Upper lobe of left lung (tissue), 6 donors: Measurements from ENCODE around the gene KLHDC1. TPM values are rescaled to one million over a fixed set of nuclear protein-coding genes. Genes with fewer than 3 reads are reported as not detected.
"Not testable (repeated sequence)": the region's sequence is repeated elsewhere in the genome, so short reads cannot be mapped to it uniquely, and the experiment has no call there.

Experiments used
- ATAC-seq, 2 donors: fragments of 200-7000 bp; cut with Tn5 transposase; one replicate each; pipeline ENCODE4 v1.9.1; 2022; ENCODE audit warnings: mild to moderate bottlenecking in 2 of 2, moderate library complexity in 2 of 2; ENCODE audit not compliant: low FRiP score in 2 of 2
- DNase-seq, 2 donors: peaks; one replicate each; pipeline ENCODE4 v3.0.0-alpha.2; 2019 to 2020
- H3K27ac ChIP-seq, 4 donors: fragments of 200-600 bp; sonication (generic); one replicate each; pipeline ENCODE4 v1.5.1; 2016 to 2019
- H3K27me3 ChIP-seq, 4 donors: fragments of 200-600 bp; sonication (generic); one replicate each; pipeline ENCODE4 v1.5.1; 2017 to 2019
- H3K36me3 ChIP-seq, 4 donors: fragments of 200-600 bp; sonication (generic); one replicate each; pipeline ENCODE4 v1.5.1; 2016 to 2019
- H3K4me1 ChIP-seq, 4 donors: fragments of 200-600 bp; sonication (generic); one replicate each; pipeline ENCODE4 v1.5.1; 2018 to 2019
- H3K4me3 ChIP-seq, 4 donors: fragments of 200-600 bp; sonication (generic); one replicate each; pipeline ENCODE4 v1.5.1; 2017 to 2019; ENCODE audit warnings: mild to moderate bottlenecking in 2 of 4, moderate library complexity in 1 of 4
- H3K9me3 ChIP-seq, 4 donors: fragments of 200-600 bp; sonication (generic); one replicate each; pipeline ENCODE4 v1.5.1; 2018 to 2019
- EP300 ChIP-seq, 4 donors: sonication (generic); formaldehyde crosslinking; IDR thresholded peaks; one replicate each; pipeline ENCODE4 v1.5.1; 2017; ENCODE audit warnings: antibody characterized with exemption in 4 of 4, control low read depth in 2 of 4
- POLR2A ChIP-seq, 4 donors: fragments of 450-650 bp; IDR thresholded peaks; one replicate each; pipeline ENCODE4 v1.5.1; 2016 to 2017; ENCODE audit warnings: antibody characterized with exemption in 4 of 4, mild to moderate bottlenecking in 2 of 4
- POLR2AphosphoS5 ChIP-seq, 2 donors: sonication (generic); formaldehyde crosslinking; IDR thresholded peaks; one replicate each; pipeline ENCODE4 v1.5.1; 2017; ENCODE audit warnings: antibody characterized with exemption in 2 of 2
- WGBS, 2 donors: methylation state at CpG; one replicate each; pipeline ENCODE4 v1.1.5; 2017 to 2018; 5-methylcytosine and 5-hydroxymethylcytosine counted together
- total RNA-seq, 6 donors: library from RNA; depleted of rRNA in 4 of 6; stranded (reverse); fragments of >200 nt in 4 of 6; gene quantifications; one replicate each; pipeline versions ENCODE4 v1.1.0 to v1.2.1, GENCODE V29; 2016 to 2021
- TF ChIP-seq, protein P1 (sequence below), 6 experiments: fragments of 450-650 bp in 4 of 6; fragments of 200-600 bp in 2 of 6; sonication (generic) in 2 of 6; IDR thresholded peaks; one replicate each; pipeline ENCODE4 v1.5.1; 2016 to 2019; ENCODE audit warnings: antibody characterized with exemption in 6 of 6
- donor health status: DM: no; HTN: no; CAD: no; lungs with moderate emphysema.
- donor health status: DM: no; HTN: yes; CAD: no; lungs with severe emphysema.

KLHDC1 gene, protein sequence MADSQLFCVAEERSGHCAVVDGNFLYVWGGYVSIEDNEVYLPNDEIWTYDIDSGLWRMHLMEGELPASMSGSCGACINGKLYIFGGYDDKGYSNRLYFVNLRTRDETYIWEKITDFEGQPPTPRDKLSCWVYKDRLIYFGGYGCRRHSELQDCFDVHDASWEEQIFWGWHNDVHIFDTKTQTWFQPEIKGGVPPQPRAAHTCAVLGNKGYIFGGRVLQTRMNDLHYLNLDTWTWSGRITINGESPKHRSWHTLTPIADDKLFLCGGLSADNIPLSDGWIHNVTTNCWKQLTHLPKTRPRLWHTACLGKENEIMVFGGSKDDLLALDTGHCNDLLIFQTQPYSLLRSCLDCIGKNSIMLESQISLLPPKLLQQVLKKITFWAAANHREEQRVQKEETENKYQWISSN
- total RNA-seq, result 10 to 100 TPM in 1 of 6 donors, 1 to 10 TPM in 5; 4.6 to 11.1 (median 5.3) TPM

DNA sequence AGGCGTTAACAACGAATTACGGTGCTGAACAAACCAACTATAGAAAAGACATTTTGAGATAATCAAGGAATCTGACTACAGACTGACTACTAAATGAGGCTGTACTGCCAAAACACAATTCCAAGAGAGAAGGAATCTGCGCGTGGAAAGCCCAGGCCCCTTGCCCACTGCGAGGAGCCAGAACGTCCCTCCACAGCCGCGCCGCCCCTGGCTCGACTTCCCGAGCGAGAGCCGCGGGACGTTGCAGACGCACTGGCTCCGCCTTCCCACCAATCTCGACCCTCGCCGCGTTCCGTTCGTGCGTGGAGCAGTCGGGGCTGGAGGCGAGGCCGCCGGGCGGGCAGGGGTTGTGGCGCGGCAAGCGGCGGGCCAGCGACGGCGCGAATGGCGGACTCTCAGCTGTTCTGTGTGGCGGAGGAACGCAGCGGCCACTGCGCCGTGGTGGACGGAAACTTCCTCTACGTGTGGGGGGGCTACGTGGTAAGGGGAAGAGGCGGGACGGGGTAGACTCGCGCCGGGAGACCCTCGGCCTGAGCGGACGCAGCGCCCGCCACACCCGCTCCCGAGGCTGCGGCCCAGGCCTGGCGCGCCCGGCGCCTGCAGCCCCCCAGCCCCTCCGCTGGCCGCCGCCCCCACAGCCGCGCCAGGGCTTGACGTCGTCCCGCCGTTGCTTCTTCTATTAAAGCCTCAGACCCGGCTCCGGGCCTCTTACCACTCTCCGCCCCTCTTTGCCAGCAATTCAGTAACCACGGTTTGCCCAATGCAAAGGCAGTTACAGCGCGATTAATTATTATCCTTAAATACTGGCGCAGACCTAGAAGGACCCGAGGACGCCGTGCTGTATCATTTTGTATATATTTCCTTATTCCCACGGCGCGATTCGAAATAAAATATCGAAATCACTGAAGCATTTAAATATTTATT, at the start of gene KLHDC1:
Gene KLHDC1, plus strand, starts transcription at position 310 of the 924 bp plus-strand sequence. Its CDS starts 75 bp downstream, at position 385.
- 1% methylated on average over 33 to 48 of the region's 88 CpGs for WGBS, 2 donors
- peak; percentile 91 to 95 for ATAC-seq
- H3K27ac ChIP-seq, result peak within 1 kb of the TSS; percentile 91 to 98 (median 96)

DNA sequence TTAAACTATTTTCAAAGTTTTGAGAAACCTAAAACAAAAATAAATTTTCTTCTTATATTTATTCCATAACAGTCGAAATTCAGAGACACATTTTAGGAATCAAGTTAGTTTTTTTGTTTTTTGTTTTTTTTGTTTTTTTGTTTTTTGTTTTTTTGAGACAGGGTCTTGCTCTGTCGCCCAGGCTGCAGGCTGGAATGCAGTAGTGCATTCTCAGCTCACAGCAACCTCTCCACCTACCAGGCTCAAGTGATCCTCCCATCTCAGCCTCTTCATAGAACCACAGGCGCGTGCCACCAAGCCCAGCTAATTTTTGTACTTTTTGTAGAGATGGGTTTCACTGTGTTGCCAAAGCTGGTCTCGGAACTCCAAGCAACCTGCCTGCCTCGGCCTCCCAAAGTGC, 39.4 kb upstream of the KLHDC1 start:
- DNase-seq (no peak), ATAC-seq (no peak)
- 98% methylated on average over 6 of the region's 6 CpGs for WGBS, 2 donors
- H3K27me3 ChIP-seq, result no peaks in the 10 kb centered on the region
- H3K27ac ChIP-seq, result no peak overlapping the region
- no peaks in the 10 kb centered on the region for H3K9me3 ChIP-seq
- no peaks in the 10 kb centered on the region for H3K4me1 ChIP-seq
- no peaks in the 10 kb centered on the region for H3K36me3 ChIP-seq
- H3K4me3 ChIP-seq, result no peak overlapping the region
- no peak for TF ChIP-seq EP300 (IDR thresholded peaks at IDR 0.05)
- TF ChIP-seq POLR2A (IDR thresholded peaks at IDR 0.05), result no peak
- no peak for TF ChIP-seq POLR2AphosphoS5 (IDR thresholded peaks at IDR 0.05)
- TF ChIP-seq, protein P1, sequence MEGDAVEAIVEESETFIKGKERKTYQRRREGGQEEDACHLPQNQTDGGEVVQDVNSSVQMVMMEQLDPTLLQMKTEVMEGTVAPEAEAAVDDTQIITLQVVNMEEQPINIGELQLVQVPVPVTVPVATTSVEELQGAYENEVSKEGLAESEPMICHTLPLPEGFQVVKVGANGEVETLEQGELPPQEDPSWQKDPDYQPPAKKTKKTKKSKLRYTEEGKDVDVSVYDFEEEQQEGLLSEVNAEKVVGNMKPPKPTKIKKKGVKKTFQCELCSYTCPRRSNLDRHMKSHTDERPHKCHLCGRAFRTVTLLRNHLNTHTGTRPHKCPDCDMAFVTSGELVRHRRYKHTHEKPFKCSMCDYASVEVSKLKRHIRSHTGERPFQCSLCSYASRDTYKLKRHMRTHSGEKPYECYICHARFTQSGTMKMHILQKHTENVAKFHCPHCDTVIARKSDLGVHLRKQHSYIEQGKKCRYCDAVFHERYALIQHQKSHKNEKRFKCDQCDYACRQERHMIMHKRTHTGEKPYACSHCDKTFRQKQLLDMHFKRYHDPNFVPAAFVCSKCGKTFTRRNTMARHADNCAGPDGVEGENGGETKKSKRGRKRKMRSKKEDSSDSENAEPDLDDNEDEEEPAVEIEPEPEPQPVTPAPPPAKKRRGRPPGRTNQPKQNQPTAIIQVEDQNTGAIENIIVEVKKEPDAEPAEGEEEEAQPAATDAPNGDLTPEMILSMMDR (IDR thresholded peaks at IDR 0.05), result no peak

More for the DNA sequence above, at the start of gene KLHDC1:
- peaks cover 6 to 25% (median 14%) of the 10 kb centered on the region in 4 donors for H3K4me1 ChIP-seq
- H3K9me3 ChIP-seq, result no peaks in the 10 kb centered on the region
- no peaks in the 10 kb centered on the region for H3K27me3 ChIP-seq
- peak within 1 kb of the TSS; percentile 46 to 80 (median 77) for H3K4me3 ChIP-seq
- TF ChIP-seq POLR2AphosphoS5 (IDR thresholded peaks at IDR 0.05) (peak; percentile 98), EP300 (IDR thresholded peaks at IDR 0.05) (peak in 1 of 4 donors; percentile 24), POLR2A (IDR thresholded peaks at IDR 0.05) (peak; percentile 75 to 98 (median 88))
- TF ChIP-seq, protein P1 (IDR thresholded peaks at IDR 0.05), result peak in 1 of 6 experiments; percentile 26
- no peaks in the 10 kb centered on the region for H3K36me3 ChIP-seq
- DNase-seq, result peak; percentile 86 to 96

DNA sequence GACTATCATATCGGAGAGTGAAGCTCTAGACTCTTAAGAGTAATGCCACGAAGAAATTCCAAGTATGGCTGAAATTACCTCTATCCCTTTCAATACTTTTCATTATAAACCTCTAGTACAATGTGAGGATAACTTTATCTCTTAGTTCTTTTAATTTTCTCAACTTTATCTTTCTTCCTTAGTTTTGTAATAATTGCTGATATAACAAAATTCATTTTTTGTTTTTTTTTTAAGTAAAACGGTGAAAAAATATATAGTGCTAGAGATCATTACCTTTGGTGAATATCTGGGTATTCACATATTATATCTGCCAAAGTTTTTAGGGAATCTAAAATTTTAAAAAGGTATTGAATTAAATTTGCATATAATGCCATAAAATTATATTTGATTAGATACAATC, 38.4 kb upstream of the KLHDC1 start:
- no peak for DNase-seq
- Histone ChIP-seq H3K9me3 (no peaks in the 10 kb centered on the region), H3K4me3 (no peak overlapping the region), H3K36me3 (no peaks in the 10 kb centered on the region), H3K4me1 (no peaks in the 10 kb centered on the region), H3K27ac (no peak overlapping the region), H3K27me3 (no peaks in the 10 kb centered on the region)
- no peak for TF ChIP-seq POLR2AphosphoS5 (IDR thresholded peaks at IDR 0.05)
- TF ChIP-seq, protein P1 (IDR thresholded peaks at IDR 0.05), result no peak
- TF ChIP-seq POLR2A (IDR thresholded peaks at IDR 0.05), result no peak
- no peak for TF ChIP-seq EP300 (IDR thresholded peaks at IDR 0.05)
- 94 to 97% methylated on average over 3 of the region's 3 CpGs for WGBS, 2 donors
- ATAC-seq, result no peak

DNA sequence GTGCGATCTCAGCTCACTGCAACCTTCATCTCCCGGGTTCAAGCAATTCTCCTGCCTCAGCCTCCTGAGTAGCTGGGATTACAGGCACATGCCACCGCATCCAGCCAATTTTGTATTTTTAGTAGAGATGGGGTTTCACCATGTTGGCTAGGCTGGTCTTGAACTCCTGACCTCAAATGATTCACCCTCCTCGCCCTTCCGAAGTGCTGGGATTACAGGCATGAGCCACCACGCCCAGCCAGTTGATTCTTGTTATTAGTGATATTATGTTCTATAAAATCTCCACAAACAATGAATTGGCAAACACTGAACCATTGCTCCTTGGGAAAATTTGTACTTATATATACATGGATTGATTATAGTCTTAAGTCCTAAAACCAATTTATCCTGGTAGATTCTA, 35.4 kb upstream of the KLHDC1 start:
- H3K27me3 ChIP-seq, H3K9me3 ChIP-seq, H3K4me3 ChIP-seq, ATAC-seq, H3K27ac ChIP-seq, H3K36me3 ChIP-seq, H3K4me1 ChIP-seq, DNase-seq: not testable (repeated sequence)
- 92 to 95% methylated on average over 6 of the region's 6 CpGs for WGBS, 2 donors
